ENCODE measurements around the gene JAKMIP2.
"Not testable (repeated sequence)": the region's sequence is repeated elsewhere in the genome, so short reads cannot be mapped to it uniquely, and the experiment has no call there.

DNA sequence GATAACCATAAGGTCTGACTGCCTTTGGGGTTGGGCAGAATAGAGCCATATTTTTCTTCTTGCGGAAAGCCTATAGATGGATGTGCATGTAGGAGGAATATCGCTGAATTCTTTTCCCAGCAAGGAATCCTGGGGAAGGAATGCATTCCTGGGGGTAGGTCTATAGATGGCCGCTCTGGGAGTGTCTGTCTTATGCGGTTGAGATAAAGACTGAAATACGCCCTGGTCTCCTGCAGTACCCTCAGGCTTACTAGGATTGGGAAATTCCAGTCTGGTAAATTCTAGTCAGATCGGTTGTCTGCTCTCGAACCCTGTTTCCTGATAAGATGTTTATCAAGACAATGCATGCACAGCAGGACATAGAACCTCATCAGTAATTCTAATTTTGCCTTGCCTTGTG, 202.1 kb downstream of the JAKMIP2 start:
- TF ChIP-seq, protein P1, sequence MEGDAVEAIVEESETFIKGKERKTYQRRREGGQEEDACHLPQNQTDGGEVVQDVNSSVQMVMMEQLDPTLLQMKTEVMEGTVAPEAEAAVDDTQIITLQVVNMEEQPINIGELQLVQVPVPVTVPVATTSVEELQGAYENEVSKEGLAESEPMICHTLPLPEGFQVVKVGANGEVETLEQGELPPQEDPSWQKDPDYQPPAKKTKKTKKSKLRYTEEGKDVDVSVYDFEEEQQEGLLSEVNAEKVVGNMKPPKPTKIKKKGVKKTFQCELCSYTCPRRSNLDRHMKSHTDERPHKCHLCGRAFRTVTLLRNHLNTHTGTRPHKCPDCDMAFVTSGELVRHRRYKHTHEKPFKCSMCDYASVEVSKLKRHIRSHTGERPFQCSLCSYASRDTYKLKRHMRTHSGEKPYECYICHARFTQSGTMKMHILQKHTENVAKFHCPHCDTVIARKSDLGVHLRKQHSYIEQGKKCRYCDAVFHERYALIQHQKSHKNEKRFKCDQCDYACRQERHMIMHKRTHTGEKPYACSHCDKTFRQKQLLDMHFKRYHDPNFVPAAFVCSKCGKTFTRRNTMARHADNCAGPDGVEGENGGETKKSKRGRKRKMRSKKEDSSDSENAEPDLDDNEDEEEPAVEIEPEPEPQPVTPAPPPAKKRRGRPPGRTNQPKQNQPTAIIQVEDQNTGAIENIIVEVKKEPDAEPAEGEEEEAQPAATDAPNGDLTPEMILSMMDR (IDR thresholded peaks at IDR 0.05; ENCODE audit: low read depth, low read length, poor library complexity, severe bottlenecking): not testable (repeated sequence)
- TF ChIP-seq EZH2phosphoT487 (IDR thresholded peaks at IDR 0.05; ENCODE audit: borderline replicate concordance, low read length): not testable (repeated sequence)

Data from DOHH2 (cell line).